MV-4-11 (cell line): Measurements from ENCODE around the gene USP17L10.
"Not testable (repeated sequence)": the region's sequence is repeated elsewhere in the genome, so short reads cannot be mapped to it uniquely, and the experiment has no call there.

Experiments
- DNase-seq: peaks from one replicate; lab custom pipeline; 2025; lab: John Stamatoyannopoulos, UW

USP17L10 gene

GRCh38 chr4:9210357-9210756 lies at the start of gene USP17L10:
Gene USP17L10 (plus strand): TSS chr4:9210657. CDS start chr4:9210657, 0 bp downstream.
- DNase-seq: not testable (repeated sequence)

- DNase-seq: not testable (repeated sequence)
Measured at GRCh38 chr4:9165990-9166389, 44.5 kb upstream of the USP17L10 start.

- not testable (repeated sequence) for DNase-seq
Measured at GRCh38 chr4:9169791-9170459, 40.5 kb upstream of the USP17L10 start, which contains the start of gene FAM90A26. Gene FAM90A26 (plus strand): TSS chr4:9170409. CDS start chr4:9173173, 2,764 bp downstream.

DNA sequence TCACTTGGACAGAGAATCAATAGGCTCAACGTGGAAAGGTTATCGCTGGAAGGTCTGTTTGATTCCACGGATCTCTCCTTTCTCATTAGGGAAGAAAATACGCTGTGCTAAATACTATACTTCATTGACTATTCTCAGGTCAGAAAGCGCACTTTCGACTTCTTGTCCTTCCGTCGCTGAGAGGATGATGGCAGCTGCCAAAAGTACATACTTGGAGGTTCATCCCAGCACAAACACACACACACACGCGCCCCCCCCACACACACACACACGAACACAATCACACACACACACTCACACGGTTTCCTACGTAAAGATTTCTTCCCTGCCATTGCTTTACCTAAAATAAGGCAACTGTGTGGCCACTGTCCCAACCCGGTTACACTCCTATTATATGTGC lies 4.2 kb downstream of the USP17L10 start:
- DNase-seq: not testable (repeated sequence)

- DNase-seq: not testable (repeated sequence)
Measured at GRCh38 chr4:9215105-9215504, 4.6 kb downstream of the USP17L10 start, which contains the start of gene USP17L11. Gene USP17L11 (plus strand): TSS chr4:9215405. CDS start chr4:9215405, 0 bp downstream.

DNA sequence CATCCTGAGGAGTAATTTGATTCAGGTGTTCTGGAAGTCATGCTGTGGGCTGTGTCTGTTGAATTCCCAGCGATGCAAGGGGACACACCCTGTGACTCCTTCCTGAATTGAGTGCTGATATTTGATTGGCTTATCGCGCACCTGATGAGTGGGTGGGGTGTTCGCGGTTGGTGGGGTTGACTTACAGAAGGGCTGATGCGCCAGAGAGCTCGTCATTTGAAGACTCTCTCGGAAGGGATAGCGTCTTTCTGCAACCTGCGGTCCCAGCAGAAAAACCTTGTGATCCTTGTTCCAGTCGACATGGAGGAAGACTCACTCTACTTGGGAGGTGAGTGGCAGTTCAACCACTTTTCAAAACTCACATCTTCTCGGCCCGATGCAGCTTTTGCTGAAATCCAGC lies 9.4 kb downstream of the USP17L10 start, which contains the start of gene USP17L12:
Gene USP17L12 (plus strand): TSS at position 301 of the 400 bp plus-strand sequence. CDS start 0 bp downstream, at position 301.
- not testable (repeated sequence) for DNase-seq

DNA sequence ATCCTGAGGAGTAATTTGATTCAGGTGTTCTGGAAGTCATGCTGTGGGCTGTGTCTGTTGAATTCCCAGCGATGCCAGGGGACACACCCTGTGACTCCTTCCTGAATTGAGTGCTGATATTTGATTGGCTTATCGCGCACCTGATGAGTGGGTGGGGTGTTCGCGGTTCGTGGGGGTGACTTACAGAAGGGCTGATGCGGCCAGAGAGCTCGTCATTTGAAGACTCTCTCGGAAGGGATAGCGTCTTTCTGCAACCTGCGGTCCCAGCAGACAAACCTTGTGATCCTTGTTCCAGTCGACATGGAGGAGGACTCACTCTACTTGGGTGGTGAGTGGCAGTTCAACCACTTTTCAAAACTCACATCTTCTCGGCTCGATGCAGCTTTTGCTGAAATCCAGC lies 14.1 kb downstream of the USP17L10 start, which contains the start of gene USP17L13:
Gene USP17L13 (plus strand): TSS at position 301 of the 400 bp plus-strand sequence. CDS start 0 bp downstream, at position 301.
- not testable (repeated sequence) for DNase-seq

DNA sequence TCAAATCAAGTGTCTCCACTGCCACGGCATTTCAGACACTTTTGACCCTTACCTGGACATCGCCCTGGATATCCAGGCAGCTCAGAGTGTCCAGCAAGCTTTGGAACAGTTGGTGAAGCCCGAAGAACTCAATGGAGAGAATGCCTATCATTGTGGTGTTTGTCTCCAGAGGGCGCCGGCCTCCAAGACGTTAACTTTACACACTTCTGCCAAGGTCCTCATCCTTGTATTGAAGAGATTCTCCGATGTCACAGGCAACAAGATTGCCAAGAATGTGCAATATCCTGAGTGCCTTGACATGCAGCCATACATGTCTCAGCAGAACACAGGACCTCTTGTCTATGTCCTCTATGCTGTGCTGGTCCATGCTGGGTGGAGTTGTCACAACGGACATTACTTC lies 19.8 kb downstream of the USP17L10 start:
- DNase-seq: not testable (repeated sequence)

DNA sequence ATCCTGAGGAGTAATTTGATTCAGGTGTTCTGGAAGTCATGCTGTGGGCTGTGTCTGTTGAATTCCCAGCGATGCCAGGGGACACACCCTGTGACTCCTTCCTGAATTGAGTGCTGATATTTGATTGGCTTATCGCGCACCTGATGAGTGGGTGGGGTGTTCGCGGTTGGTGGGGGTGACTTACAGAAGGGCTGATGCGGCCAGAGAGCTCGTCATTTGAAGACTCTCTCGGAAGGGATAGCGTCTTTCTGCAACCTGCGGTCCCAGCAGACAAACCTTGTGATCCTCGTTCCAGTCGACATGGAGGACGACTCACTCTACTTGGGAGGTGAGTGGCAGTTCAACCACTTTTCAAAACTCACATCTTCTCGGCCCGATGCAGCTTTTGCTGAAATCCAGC lies 23.6 kb downstream of the USP17L10 start, which contains the start of gene USP17L15:
Gene USP17L15 (plus strand): TSS at position 301 of the 400 bp plus-strand sequence. CDS start 0 bp downstream, at position 301.
- DNase-seq: not testable (repeated sequence)

GRCh38 chr4:9238461-9238860 lies 28.0 kb downstream of the USP17L10 start:
- DNase-seq: not testable (repeated sequence)

GRCh38 chr4:9243579-9243978 lies 33.1 kb downstream of the USP17L10 start, which contains the start of gene USP17L17:
Gene USP17L17 (plus strand): TSS chr4:9243879. CDS start chr4:9243879, 0 bp downstream.
- DNase-seq: not testable (repeated sequence)

- DNase-seq: not testable (repeated sequence)
Measured at GRCh38 chr4:9247953-9248680, 37.7 kb downstream of the USP17L10 start, which contains the start of gene USP17L18. Gene USP17L18 (plus strand): TSS chr4:9248630. CDS start chr4:9248630, 0 bp downstream.

- not testable (repeated sequence) for DNase-seq
Measured at GRCh38 chr4:9253078-9253477, 42.6 kb downstream of the USP17L10 start, which contains the start of gene USP17L19. Gene USP17L19 (plus strand): TSS chr4:9253378. CDS start chr4:9253378, 0 bp downstream.

DNA sequence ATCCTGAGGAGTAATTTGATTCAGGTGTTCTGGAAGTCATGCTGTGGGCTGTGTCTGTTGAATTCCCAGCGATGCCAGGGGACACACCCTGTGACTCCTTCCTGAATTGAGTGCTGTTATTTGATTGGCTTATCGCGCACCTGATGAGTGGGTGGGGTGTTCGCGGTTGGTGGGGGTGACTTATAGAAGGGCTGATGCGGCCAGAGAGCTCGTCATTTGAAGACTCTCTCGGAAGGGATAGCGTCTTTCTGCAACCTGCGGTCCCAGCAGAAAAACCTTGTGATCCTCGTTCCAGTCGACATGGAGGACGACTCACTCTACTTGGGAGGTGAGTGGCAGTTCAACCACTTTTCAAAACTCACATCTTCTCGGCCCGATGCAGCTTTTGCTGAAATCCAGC lies 47.4 kb downstream of the USP17L10 start, which contains the start of gene USP17L20:
Gene USP17L20 (plus strand): TSS at position 301 of the 400 bp plus-strand sequence. CDS start 0 bp downstream, at position 301.
- DNase-seq: not testable (repeated sequence)
